GM04504 (cell line): ENCODE results near the gene BET1.
"Not testable (repeated sequence)": the region's sequence is repeated elsewhere in the genome, so short reads cannot be mapped to it uniquely, and the experiment has no call there.

ENCODE experiments used
- DNase-seq: peaks from one replicate; pipeline ENCODE4 v3.0.0-alpha.2; 2012; ENCODE audit warnings: low read depth

Gene BET1, protein sequence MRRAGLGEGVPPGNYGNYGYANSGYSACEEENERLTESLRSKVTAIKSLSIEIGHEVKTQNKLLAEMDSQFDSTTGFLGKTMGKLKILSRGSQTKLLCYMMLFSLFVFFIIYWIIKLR

DNA sequence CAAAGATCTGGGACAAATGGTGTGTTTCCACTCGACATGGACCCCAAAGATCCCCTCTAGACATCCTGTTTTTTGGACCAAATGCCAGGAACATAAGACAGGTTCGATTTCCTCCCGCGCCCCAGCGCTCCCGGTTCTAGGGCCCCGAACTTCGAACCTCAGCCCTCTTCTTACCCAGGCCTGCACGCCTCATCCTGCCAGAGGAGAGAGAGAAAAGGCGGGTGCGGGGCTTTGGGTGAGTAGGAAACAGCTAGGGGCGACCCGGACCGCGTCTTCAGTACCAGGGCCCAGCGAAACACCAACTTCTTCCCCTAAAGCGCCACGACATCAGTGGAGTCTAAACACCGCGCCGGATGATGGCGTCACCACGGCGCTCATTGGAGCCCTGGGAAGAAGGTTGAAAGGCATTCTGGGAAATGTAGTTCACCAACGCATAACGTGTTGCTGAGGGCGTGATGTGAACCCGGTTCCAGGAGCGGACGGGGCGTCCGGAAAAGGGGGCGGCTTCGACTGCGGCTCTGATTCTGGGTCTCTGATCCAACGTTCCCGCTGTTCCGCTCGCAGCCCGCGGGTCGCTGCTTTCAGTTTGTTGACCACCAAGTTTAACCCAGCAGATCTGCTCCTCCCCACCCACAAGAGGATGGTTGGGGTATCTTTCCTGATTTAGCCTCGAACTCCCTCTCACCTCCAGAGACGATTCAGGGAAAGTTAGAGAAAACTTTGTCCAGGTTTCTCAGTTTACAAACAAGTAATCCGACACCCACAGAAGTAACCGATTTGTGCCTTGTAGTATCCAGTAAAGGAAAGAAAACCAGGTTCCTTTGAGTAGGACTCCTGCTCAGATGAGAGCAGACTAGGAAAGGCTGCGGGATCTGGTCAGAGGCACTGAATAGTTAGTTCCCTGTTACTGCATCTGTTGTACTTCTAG lies at the start of gene BET1:
TSS of gene BET1 (minus strand) at position 332 of the 928 bp plus-strand sequence. CDS start at position 193, 139 bp downstream.
- DNase-seq, result peak; percentile 93

DNA sequence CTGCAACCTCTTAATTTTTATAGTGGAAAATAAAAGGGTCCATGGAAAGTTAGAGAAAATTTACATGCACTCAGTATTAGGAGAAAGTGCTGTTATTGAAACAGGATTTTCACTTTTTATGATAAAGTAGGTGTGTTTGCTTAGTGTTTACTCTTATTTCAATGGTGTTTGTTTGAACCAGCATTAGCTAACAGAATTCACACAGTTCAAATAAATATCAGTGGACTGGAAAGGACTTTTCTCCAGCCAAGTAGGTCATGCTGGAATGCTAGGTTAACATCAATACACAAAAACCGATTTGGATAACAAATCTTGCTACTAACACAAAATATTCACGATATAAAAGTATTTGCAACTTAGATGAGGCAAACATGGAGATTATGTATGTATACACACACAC lies 49.4 kb upstream of the BET1 start:
- no peak for DNase-seq

DNA sequence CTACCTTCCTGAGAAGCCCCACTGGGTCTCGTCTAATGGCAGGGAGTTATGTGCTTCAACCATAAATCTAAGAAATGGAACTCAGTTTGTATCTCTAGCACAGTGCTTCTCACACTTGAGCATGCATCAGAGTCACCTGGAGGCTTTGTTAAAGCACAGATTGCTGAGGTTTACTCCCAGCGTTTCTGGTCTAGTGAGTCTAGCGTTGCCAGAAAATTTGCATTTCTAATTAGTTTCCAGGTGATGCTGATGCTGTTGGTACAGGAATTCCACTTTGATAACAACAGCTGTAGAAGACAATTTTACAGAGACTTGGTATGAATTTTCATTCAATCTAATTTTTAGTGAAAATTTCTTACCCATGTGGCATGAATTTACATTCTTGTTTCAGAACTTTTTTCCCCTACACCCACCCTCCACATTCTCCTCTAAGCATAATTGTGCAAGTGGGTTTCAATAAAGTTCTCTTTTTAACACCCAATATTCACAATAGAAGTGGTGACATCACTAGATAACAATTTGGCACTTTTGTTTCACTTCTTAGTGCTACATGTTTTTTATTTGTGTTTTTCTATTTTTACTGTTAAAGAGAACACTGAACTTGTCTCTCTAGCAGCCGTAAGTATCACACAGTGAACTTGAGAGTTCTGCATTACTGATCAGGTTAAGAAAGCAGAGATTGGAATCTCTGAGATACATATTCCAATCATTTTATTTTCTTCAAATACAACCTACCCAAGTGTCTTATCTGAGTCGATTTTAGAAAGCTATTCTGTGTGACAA lies 48.4 kb upstream of the BET1 start:
- DNase-seq, result no peak

DNA sequence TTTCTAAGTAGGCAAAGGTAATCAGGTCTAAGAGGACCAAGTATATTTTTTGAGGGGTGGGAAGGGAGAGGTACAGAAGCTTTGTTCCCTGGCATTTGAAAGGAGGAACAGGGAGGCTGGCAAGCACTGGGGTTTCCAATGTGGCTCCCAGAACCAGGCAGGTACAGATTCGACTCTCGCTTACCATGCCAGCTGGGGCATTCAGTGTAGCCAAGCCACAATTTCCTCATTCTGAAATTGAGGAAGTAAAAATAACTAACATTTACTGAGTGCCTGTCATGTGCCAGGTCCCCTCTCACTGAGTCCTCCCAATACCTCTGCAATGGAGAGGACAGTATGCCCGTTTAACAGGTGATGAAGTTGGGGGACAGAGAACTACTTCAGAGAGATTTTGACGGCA lies 45.9 kb upstream of the BET1 start:
- no peak for DNase-seq

DNA sequence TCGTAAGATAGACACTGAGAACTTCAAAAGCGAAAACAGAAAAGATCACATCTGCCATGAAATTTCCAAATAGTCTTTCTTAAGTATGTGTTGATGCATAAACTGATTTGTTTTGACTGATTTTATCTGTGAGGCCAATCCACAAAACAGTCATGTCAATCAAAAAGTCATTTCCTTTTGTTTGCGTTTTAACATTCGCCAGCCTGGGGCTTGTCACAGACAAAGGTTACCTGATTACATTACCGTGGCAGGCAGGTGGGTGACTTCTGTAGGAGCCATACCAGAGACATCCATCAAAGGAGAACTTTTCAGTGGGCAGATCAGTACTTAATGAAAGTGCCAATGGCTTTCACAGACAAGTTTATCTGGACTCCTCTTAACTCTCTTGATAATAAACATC lies 45.5 kb upstream of the BET1 start:
- no peak for DNase-seq

DNA sequence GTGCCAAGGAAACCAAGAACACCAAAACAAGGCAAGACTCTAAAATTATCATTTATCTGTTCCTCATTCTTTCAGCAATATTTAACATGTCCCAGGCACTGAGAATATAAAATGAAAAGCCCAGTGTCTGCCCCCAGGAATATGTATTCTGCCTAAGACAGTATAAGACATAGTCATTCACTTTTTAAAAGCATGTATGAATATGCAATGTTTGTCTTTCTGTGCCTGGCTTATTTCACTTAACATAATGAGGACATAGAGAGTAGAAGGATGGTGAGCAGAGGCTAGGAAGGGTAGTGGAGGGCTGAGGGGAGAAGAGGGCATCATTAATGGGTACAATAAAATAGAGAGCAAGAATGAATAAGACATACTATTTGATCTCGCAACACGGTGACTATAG lies 44.6 kb upstream of the BET1 start:
- DNase-seq, result no peak

DNA sequence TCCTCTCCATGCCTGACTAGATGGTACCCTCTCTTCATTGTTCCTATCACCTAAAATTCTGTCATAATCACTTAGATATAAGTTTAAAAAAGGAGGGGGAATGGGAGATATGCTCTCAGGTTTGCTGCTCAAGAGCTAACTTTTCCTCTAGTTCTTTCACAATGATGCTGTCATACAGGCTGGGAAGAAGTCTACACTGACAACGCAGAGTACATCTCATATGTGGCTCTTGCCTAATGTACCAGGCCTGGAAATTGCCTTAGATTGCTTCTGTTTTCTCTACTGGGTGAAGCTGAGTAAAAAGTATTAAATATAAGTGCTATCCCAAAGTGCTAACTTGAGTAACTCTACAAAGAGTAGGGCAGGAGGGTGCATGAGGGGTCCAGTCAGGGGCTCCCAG lies 43.8 kb upstream of the BET1 start:
- no peak for DNase-seq

DNA sequence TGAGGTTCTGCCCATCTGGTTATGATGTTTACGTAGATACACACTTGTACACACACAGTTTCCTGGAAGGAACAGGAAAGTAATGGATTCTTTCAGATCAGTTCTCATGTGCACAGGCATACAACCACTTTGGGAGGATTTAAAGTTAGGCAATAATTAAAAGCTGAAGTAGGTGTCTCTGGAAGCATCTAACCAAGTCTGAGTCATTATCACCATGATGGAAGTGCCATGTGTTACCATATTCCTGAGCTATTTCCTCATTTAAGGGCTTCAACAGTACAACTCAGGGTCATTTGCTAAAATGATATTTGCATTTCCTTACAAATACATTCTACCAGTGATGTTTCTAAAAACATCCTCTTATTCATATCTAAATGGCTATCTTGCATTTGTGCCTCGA lies 41.4 kb upstream of the BET1 start:
- no peak for DNase-seq

DNA sequence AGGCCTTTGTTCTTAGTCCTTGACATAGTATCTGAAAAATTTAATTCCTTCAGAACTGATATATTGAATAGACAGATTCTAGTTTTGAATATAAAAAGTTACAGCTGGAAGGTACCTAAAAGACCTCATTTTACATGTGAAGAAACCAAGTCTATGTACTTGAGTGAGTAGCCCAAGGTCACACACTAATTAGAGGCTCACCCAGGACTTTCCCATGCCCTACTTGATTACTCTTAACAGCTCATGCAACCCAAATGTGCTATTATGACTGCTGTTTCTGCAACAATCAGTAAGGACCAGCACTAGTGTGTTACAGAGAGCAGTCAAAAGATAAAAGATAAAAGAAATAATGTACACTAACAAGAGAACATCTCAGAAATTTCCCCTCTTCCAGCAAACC lies 40.7 kb upstream of the BET1 start:
- no peak for DNase-seq

DNA sequence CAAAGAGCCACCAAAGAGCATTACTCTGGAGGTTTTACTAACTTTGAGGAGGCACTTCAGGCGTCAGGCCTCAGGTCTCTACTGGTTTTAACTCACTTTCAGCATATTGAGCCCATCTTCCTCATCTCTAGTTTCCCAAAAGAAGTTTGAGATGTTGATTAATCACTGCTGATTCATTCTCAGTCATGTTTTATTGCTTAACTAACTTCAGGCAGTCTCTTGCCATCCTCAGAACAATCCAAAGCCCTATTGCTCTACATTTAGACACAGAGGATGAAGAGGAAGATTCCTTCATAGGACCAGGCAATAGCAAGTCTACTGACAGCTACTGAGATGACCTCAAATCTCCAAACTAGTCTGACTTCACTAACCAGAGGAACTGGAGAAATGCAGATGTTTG lies 39.1 kb upstream of the BET1 start:
- DNase-seq, result no peak

DNA sequence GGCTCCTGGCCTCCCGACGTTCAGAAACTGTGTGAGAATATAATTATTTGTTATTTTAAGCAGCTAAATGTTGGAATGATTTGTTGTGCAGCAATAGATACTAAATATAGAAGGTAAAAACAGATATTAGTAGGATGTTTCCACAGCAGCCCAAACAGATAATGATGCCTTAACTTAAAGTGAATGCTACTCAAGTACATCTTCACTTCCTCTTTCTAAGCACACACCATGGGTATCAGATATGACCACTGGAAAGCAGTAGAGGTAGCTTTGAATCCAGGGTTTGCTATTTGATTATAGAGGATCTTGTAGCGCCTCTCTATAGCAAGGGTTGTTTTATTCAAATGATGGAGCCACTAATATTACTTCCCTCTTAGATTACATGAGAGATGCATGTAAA lies 38.2 kb upstream of the BET1 start:
- DNase-seq, result no peak

DNA sequence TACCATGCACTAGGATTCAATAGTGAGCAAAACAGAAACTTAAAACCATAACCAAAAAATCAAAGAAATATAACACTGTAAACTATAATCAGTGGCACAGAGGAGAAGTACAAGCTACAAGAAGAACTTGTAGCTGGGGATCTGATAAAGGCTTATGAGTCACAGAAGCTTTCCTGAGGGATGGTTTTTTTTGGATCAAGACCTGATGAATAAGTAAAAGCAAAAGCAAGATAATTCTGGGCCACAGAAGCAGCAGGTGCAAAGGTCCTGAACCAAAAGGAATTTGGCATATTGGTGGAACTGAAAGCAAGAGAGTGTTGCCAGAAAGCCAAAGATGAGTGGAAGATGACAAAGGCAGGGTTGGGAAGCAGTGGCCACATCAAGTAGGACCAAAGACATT lies 37.4 kb upstream of the BET1 start:
- DNase-seq, result no peak

DNA sequence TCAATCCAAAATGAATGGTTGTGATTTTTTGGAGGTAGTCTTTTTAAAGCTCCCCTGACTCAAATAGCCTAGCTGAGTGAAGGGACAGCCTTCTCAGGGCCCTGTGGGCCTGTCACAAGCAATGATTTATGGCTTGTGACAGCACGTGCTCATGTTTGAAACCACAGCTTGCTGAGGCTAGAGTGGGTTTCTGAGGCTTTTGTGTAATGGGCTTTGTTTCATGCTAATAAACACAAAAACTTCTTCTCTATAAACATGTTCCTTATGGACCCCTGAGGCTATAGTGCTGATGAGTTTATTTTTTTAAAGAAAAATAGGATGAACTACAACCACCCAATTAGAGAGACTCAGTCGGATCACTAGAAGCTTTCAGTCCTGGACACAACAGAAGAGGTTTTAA lies 36.1 kb upstream of the BET1 start:
- no peak for DNase-seq

DNA sequence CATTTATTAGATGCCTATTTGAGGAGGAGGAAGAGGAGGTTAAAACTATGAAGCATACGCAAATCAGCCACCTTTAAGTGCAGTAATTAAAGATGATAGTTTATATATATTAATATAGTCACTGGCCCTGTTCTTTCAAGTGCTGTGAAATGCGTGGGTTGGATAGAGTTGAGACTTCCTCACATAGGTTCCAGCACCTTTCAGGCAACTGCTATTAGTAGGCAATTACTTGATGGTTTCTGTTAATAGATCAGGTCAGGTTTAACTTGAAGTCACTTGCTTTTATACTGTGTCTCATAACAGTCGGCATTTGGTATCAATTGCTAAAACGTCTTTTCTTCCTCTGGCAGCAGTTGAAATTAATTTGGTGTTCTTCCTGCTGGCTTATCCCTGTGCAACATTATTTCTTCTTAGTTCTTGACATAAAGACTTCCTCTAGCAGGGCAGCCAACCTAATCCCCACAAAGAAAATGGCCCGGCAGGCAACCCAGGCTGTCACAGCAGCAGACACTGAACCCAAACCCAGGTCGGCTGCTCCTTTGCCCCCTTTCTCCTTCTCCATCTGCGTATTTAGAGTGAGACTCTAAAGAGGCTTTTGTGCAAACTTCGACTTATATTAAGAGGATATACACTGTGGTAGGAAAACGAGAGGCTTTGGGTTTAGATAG lies 35.3 kb upstream of the BET1 start:
- DNase-seq, result no peak

DNA sequence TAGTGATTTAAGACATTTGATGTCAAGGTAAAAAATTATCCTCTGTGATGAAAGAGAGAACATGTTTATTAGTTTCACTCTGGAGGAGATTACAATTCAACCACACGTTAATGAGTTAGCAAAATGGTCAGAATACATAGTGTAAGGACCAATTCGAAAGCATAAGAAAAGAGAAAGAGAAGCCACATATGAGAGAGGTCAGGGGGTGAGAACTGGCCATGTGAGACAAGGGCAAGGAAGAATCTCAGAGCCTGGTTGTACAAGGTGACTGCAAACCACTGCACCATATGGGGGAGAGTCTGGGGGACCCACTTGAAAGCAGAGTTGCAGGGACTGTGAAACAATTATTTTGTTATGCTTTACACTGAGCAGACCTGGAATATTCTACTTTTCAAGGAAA lies 27.7 kb upstream of the BET1 start:
- DNase-seq, result no peak

DNA sequence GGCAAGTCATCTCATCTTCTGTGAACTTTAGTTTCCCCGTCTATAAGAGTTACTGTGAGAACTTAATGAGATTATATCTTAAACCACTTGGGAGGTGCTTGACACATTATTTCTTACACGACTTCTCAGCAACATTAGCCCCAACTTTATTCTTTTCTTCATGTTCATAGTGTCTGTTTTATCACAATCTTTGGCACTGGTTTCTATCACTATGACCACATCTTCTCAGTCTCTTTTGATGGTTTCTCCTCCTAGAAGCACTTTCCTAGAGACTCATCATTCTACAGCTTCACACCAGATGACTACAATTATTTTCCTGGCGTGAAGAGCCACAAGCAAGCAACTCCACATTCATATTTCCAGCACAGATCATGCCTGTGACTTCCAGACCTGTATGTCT lies 26.5 kb upstream of the BET1 start:
- DNase-seq, result no peak

DNA sequence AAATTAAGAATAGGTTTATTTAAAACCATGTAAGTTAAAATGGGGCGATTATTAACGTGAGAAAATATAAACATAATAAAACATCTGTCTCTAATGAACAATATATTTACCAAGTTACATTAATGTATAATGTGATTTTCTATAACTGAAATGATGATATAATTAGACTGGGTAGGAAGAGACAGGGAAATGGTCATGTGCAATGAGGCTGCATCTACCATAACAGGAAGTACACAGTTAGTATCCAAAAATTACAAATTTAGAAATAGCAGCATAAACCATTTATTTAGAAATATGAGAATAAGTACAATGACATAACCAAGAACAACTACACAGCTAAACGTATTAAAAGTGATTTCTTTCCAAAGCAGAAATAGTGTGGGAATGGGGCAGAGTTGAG lies 25.8 kb upstream of the BET1 start:
- DNase-seq, result no peak

DNA sequence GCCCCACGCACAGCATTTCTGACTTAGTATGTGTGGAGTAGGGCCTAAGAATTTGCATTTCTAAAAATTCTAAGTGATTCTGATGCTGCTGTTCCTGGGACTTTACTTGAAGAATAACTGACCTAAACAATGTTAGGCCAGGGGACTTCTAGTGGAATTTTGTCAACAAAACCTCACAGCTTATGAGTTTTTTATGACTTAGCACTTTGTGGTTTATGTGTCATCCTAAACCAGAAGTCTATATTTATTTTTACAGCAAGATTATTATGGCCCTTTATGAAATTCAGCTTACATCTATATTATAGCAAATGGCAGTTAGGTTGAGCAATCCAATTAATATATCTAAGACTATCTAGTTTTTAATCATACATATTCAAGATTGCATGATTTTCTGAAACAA lies 24.6 kb upstream of the BET1 start:
- DNase-seq, result no peak

DNA sequence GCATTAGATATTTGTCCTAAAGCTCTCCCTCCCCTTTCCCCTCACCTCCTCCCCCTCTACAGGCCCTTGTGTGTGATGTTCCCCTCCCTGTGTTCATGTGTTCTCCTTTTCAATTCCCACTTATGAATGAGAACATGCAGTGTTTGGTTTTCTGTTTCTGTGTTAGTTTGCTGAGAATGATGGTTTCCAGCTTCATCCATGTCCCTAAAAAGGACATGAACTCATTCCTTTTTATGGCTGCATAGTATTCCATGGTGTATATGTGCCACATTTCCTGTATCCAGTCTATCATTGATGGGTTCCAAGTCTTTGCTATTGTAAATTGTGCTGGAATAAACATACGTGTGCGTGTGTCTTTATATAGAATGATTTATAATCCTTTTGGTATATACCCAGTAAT lies 22.5 kb upstream of the BET1 start:
- not testable (repeated sequence) for DNase-seq

DNA sequence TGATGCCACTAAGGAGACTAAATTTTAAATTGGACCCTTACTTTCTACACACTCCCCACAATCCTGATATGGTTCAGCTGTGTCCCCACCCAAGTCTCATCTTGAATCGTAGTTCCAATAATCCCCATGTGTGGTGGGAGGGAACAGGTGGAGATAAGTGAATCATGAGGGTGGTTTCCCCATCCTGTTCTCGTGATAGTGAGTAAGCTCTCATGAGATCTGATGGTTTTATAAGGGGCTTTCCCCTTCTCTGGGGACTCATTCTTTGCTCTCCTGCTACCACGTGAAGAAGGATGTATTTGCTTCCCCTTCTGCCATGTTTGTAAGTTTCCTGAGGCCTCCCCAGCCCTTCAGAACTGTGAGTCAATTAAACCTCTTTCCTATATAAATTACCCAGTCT lies 18.4 kb upstream of the BET1 start:
- DNase-seq, result no peak

DNA sequence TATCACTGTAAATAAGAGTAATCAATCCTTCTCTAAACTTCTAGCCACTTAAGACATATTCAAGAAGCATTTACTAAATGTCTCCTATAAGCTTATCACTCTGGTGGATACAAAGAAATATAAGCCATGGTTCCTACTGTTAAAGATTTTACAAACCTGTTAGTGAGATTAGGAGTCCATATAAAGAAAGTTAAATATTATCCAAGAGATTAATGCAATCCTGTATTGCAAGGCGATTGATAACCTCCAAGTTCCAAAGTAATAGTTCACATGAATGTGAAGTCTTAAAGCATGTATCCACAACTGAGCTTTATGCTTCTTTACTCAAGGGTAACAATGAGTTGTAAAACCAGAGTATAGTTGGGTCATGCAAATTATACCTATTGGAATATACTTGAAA lies 12.6 kb upstream of the BET1 start:
- DNase-seq, result no peak

DNA sequence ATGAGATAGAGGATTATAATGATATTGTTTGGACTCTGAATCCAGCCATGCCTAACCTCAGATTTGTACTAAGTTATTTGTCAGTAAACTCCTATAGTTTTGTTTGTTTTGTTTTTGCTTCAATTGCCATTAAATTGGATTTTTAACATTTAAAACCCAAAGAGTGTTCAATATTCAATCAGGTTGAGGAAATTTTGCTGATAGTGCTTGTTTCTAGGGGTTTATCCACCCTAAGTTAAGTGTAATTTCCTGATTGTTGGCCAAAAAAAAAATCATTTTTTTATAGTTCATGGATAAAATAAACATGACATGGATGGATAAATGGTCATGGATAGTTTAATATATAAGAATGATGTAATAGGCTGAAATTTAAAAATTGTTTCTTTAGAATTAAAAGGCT lies 11.4 kb upstream of the BET1 start:
- no peak for DNase-seq

DNA sequence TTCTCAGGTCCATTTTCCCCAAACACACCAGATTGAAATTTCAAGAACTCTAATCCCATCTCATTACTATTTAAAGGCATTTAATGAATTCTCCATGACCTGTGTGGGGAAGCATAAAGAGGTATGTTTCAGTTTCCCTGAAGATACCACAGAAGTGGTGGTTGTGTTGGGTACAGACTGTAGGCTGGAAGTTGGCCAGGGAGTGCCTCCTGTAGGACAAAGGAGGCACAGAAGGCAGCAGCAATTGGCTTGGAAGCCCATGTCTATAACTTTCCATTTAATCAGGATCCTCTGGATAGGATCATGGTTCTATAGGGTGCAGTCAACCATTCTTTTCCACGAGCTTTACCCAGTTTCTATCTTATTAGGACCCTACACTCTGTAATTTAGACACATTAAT lies 8.6 kb upstream of the BET1 start:
- DNase-seq, result no peak
